ENCODE data around the gene CAPZA1.

DNA sequence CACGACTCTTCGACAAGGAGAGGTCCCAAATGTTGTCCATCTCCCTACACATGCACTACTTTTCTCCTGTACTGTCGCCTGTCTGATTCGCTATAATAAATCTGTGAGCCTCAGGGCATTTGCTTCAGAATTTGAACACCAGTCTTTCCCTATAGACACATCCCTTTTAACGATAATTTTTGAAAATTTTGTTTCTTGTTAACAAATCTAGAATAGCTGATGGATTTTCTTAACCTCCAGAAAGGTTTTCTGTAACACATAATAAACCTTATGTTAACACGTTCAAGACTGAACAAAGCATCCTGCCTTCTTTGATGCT, 704 bp downstream of the CAPZA1 start:
- TF ChIP-seq EZH2 (IDR thresholded peaks at IDR 0.05; ENCODE audit: borderline replicate concordance, insufficient read depth, low read length, poor library complexity, severe bottlenecking) = no peak
- TF ChIP-seq CTCF (IDR thresholded peaks at IDR 0.05; ENCODE audit: poor library complexity, severe bottlenecking) = no peak

All from neural cell (in vitro differentiated cells).